ENCODE measurements around the gene TFDP2.
"Not testable (repeated sequence)": the region's sequence is repeated elsewhere in the genome, so short reads cannot be mapped to it uniquely, and the experiment has no call there.

TFDP2 gene

GRCh38 chr3:142127941-142128658 is 21.2 kb downstream of the TFDP2 start:
- DNase-seq = no peak

GRCh38 chr3:142124243-142124642 is 25.1 kb downstream of the TFDP2 start:
- no peak for DNase-seq

- no peak for DNase-seq
These were observed 28.6 kb downstream of the TFDP2 start for GRCh38 chr3:142120707-142121106.

GRCh38 chr3:142118911-142119310 is 30.4 kb downstream of the TFDP2 start:
- no peak for DNase-seq

GRCh38 chr3:142117056-142117851 is 32.1 kb downstream of the TFDP2 start:
- DNase-seq = no peak

GRCh38 chr3:142115867-142116668 is 33.3 kb downstream of the TFDP2 start:
- DNase-seq = no peak

- DNase-seq = no peak
These were observed 36.7 kb downstream of the TFDP2 start for GRCh38 chr3:142112601-142113000.

- no peak for DNase-seq
These were observed 42.8 kb downstream of the TFDP2 start for GRCh38 chr3:142106548-142106947.

- DNase-seq = no peak
These were observed 43.4 kb downstream of the TFDP2 start for GRCh38 chr3:142105991-142106390.

GRCh38 chr3:142104763-142105162 is 44.6 kb downstream of the TFDP2 start:
- DNase-seq = no peak

- DNase-seq = no peak
These were observed 50.4 kb downstream of the TFDP2 start for GRCh38 chr3:142098964-142099363.

- DNase-seq = no peak
These were observed 52.1 kb downstream of the TFDP2 start for GRCh38 chr3:142097099-142097843.

- no peak for DNase-seq
These were observed 53.5 kb downstream of the TFDP2 start for GRCh38 chr3:142095841-142096240.

GRCh38 chr3:142088925-142089324 is 60.4 kb downstream of the TFDP2 start:
- DNase-seq = not testable (repeated sequence)

- DNase-seq = no peak
These were observed 60.8 kb downstream of the TFDP2 start for GRCh38 chr3:142088522-142088921.

GRCh38 chr3:142087676-142088075 is 61.7 kb downstream of the TFDP2 start:
- no peak for DNase-seq

- DNase-seq = no peak
These were observed 62.7 kb downstream of the TFDP2 start for GRCh38 chr3:142086581-142087090.

- DNase-seq = no peak
These were observed 68.2 kb downstream of the TFDP2 start for GRCh38 chr3:142081178-142081577.

GRCh38 chr3:142077859-142078500 is 71.4 kb downstream of the TFDP2 start:
- peak; percentile 19 for DNase-seq

GRCh38 chr3:142077155-142077858 is 72.0 kb downstream of the TFDP2 start:
- no peak for DNase-seq

GRCh38 chr3:142075656-142076055 is 73.7 kb downstream of the TFDP2 start:
- not testable (repeated sequence) for DNase-seq

Measured in NCI-H345 (cell line).